MM.1S (cell line): ENCODE results near the gene CDH4.

ENCODE experiments used
- DNase-seq: peaks from one replicate; pipeline ENCODE4 v3.0.0-alpha.2; 2015
- H2AFZ ChIP-seq: fragments of 300-600 bp; sonication (generic); 2 replicates; pipeline ENCODE4 v1.6.0; 2016; ENCODE audit warnings: antibody characterized with exemption, low read length
- H3F3A ChIP-seq: fragments of 300-600 bp; sonication (generic); 2 replicates; pipeline ENCODE4 v1.6.1; 2016; ENCODE audit warnings: mild to moderate bottlenecking, antibody characterized with exemption, low read length, moderate library complexity, mixed read lengths; ENCODE audit not compliant: insufficient read depth
- H3K27ac ChIP-seq: fragments of 300-600 bp; sonication (generic); 2 replicates; pipeline ENCODE4 v1.5.1; 2016; ENCODE audit warnings: mild to moderate bottlenecking, low read length
- H3K27me3 ChIP-seq: fragments of 300-600 bp; sonication (generic); replicated peaks from 2 replicates; pipeline ENCODE4 v1.6.0; 2016; ENCODE audit warnings: low read length; ENCODE audit not compliant: insufficient read depth
- H3K36me3 ChIP-seq: fragments of 300-600 bp; sonication (generic); replicated peaks from 2 replicates; pipeline ENCODE4 v1.6.1; 2016; ENCODE audit warnings: mild to moderate bottlenecking, low read length, mixed read lengths; ENCODE audit not compliant: insufficient read depth
- H3K4me1 ChIP-seq: fragments of 300-600 bp; sonication (generic); 2 replicates; pipeline ENCODE4 v1.6.1; 2016; ENCODE audit warnings: low read length, mixed read lengths
- H3K4me2 ChIP-seq: fragments of 300-600 bp; sonication (generic); 2 replicates; pipeline ENCODE4 v1.6.0; 2016; ENCODE audit warnings: low read depth, low read length
- H3K4me3 ChIP-seq: fragments of 300-600 bp; sonication (generic); 2 replicates; pipeline ENCODE4 v1.5.1; 2016; ENCODE audit warnings: low read length, mixed read lengths
- H3K79me2 ChIP-seq: fragments of 300-600 bp; sonication (generic); 2 replicates; pipeline ENCODE4 v1.6.1; 2016; ENCODE audit warnings: mixed run types, low read length, mixed read lengths
- H3K9ac ChIP-seq: fragments of 300-600 bp; sonication (generic); 2 replicates; pipeline ENCODE4 v1.6.1; 2016; ENCODE audit warnings: low read length, mixed read lengths
- H3K9me2 ChIP-seq: fragments of 300-600 bp; sonication (generic); replicated peaks from 2 replicates; pipeline ENCODE4 v1.6.1; 2016; ENCODE audit warnings: mild to moderate bottlenecking, low read length, mixed read lengths; ENCODE audit not compliant: insufficient read depth
- H3K9me3 ChIP-seq: fragments of 300-600 bp; sonication (generic); replicated peaks from 2 replicates; pipeline ENCODE4 v1.6.1; 2016; ENCODE audit warnings: mild to moderate bottlenecking, low read length, mixed read lengths; ENCODE audit not compliant: insufficient read depth
- H4K20me1 ChIP-seq: fragments of 300-600 bp; sonication (generic); 2 replicates; pipeline ENCODE4 v1.6.1; 2016; ENCODE audit warnings: mild to moderate bottlenecking, low read length, moderate library complexity, mixed read lengths; ENCODE audit not compliant: insufficient read depth
- EZH2 ChIP-seq: fragments of 300-600 bp; sonication (generic); optimal IDR thresholded peaks from 2 replicates; pipeline ENCODE3; 2017; ENCODE audit warnings: low read depth, mild to moderate bottlenecking, antibody characterized with exemption, low read length, mixed read lengths
- EZH2phosphoT487 ChIP-seq: fragments of 300-600 bp; sonication (generic); IDR thresholded peaks from 2 replicates; pipeline ENCODE4 v1.6.1; 2018; ENCODE audit warnings: antibody characterized with exemption, low read length
- TF ChIP-seq, protein P1 (sequence below): fragments of 300-600 bp; sonication (generic); IDR thresholded peaks from 2 replicates; pipeline ENCODE4 v1.5.1; 2016; ENCODE audit warnings: antibody characterized with exemption, low read length, mixed read lengths

The CDH4 gene

DNA sequence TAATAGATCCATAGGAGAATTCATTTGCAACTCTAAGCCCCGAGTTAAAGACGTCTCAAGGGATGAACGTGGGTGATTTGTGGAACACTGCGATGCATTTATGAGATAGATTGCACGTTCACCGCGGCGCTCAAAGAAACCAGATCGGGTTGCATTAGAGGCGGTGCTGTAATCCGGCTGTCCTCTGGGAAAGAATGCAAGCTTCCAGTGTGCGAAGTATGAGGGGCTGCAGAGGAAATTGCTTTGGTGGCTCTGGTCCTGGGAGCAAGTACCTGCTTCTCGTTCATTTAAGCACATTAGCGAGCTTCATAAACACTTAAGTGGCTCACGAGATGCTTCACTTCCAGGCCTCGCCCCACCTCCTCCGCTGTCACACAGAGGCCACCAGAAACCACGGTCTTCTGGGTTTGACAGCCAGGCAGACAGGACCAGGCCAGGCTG lies 182.3 kb downstream of the CDH4 start:
- Histone ChIP-seq H4K20me1 (no peaks in the 10 kb centered on the region), H3K27ac (no peak overlapping the region), H2AFZ (no peak overlapping the region), H3F3A (no peaks in the 10 kb centered on the region), H3K79me2 (no peaks in the 10 kb centered on the region), H3K36me3 (no peaks in the 10 kb centered on the region), H3K27me3 (peaks cover 62% of the 10 kb centered on the region), H3K4me1 (no peaks in the 10 kb centered on the region), H3K9ac (no peak overlapping the region), H3K9me2 (no peaks in the 10 kb centered on the region), H3K4me3 (no peak overlapping the region), H3K4me2 (no peak overlapping the region), H3K9me3 (no peaks in the 10 kb centered on the region)
- TF ChIP-seq EZH2phosphoT487 (no peak), EZH2 (no peak)
- TF ChIP-seq, protein P1, sequence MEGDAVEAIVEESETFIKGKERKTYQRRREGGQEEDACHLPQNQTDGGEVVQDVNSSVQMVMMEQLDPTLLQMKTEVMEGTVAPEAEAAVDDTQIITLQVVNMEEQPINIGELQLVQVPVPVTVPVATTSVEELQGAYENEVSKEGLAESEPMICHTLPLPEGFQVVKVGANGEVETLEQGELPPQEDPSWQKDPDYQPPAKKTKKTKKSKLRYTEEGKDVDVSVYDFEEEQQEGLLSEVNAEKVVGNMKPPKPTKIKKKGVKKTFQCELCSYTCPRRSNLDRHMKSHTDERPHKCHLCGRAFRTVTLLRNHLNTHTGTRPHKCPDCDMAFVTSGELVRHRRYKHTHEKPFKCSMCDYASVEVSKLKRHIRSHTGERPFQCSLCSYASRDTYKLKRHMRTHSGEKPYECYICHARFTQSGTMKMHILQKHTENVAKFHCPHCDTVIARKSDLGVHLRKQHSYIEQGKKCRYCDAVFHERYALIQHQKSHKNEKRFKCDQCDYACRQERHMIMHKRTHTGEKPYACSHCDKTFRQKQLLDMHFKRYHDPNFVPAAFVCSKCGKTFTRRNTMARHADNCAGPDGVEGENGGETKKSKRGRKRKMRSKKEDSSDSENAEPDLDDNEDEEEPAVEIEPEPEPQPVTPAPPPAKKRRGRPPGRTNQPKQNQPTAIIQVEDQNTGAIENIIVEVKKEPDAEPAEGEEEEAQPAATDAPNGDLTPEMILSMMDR: no peak
- no peak for DNase-seq

DNA sequence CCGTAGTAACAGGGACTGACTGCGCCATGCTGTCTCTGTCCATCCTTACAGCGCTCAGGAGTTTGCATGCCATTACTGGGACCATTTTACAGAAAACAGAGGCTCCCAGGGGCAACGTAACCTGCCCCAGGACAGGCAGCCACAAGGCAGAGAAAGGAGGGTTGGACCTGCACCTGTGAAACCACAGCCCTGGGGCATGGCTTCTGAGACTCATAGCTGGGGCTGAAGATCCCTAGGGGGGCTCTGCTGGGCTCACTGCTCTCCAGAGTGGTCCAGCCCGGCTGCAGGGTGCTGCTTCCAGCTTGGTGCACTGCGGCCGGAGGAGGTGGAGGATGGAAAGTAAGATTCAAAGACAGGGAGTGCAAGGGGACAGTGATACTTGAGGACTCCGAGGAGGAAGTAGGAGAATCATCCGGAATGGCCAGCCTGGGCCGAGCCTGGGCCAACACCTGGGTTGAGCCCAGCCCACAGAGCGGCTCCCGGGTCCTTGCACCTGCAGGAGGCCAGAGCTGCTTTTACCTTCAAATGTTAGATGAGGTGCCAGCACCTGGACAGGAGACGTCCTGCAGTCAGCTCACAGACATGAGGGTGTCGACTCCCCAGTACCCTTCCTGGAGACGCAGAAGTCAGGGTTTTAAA lies 183.2 kb downstream of the CDH4 start:
- peaks cover 71% of the 10 kb centered on the region for H3K27me3 ChIP-seq
- no peak overlapping the region for H3K9ac ChIP-seq
- no peaks in the 10 kb centered on the region for H3K4me1 ChIP-seq
- H2AFZ ChIP-seq: no peak overlapping the region
- H3K4me3 ChIP-seq: no peak overlapping the region
- H3F3A ChIP-seq: no peaks in the 10 kb centered on the region
- H3K36me3 ChIP-seq: no peaks in the 10 kb centered on the region
- no peaks in the 10 kb centered on the region for H4K20me1 ChIP-seq
- no peak overlapping the region for H3K4me2 ChIP-seq
- no peaks in the 10 kb centered on the region for H3K79me2 ChIP-seq
- no peak for DNase-seq
- H3K9me2 ChIP-seq: no peaks in the 10 kb centered on the region
- no peaks in the 10 kb centered on the region for H3K9me3 ChIP-seq
- H3K27ac ChIP-seq: no peak overlapping the region
- TF ChIP-seq, protein P1: no peak
- TF ChIP-seq EZH2: no peak

DNA sequence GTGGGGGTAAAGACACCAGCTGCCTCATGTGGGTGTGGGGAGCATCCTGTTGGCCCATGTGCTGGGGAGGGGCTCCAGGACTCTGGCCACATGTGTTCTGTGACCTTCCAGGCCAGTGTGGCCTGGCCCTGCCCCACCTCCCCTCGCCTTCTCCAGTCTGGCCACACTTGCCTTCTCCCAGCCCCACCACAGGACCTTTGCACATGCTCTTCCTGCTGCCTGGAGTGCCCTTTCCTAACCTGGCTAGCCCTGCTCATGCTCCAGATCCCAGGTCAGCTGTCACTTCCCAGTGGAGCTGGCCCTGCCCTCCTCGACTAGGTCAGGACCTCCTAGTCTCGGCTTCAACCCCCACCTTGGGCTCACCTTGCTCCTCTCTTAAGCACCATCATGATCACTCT lies 183.8 kb downstream of the CDH4 start:
- no peaks in the 10 kb centered on the region for H3K4me1 ChIP-seq
- no peak overlapping the region for H3K27ac ChIP-seq
- DNase-seq: no peak
- no peaks in the 10 kb centered on the region for H3K36me3 ChIP-seq
- no peaks in the 10 kb centered on the region for H3K9me2 ChIP-seq
- H3K9me3 ChIP-seq: no peaks in the 10 kb centered on the region
- no peak overlapping the region for H3K4me3 ChIP-seq
- H2AFZ ChIP-seq: no peak overlapping the region
- H3F3A ChIP-seq: no peaks in the 10 kb centered on the region
- H3K27me3 ChIP-seq: peaks cover 76% of the 10 kb centered on the region
- TF ChIP-seq EZH2 (no peak), EZH2phosphoT487 (no peak)
- TF ChIP-seq, protein P1: no peak
- H3K9ac ChIP-seq: no peak overlapping the region
- no peaks in the 10 kb centered on the region for H3K79me2 ChIP-seq
- H4K20me1 ChIP-seq: no peaks in the 10 kb centered on the region
- H3K4me2 ChIP-seq: no peak overlapping the region
